Hepatocyte (in vitro differentiated cells): Measurements from ENCODE around the gene MEG3. TPM values are rescaled to one million over a fixed set of nuclear protein-coding genes. Genes with fewer than 3 reads are reported as not detected.

Experiments used
- DNase-seq: peaks from one replicate; pipeline ENCODE4 v3.0.0-alpha.2; 2016; ENCODE audit warnings: low spot score
- H2AFZ ChIP-seq: fragments of 200-600 bp; sonication (generic); 2 replicates; pipeline ENCODE4 v1.6.0; 2016; ENCODE audit warnings: antibody characterized with exemption, mild to moderate bottlenecking
- H3K27ac ChIP-seq: fragments of 200-600 bp; sonication (generic); 2 replicates; pipeline ENCODE4 v1.5.1; 2016; ENCODE audit warnings: mild to moderate bottlenecking
- H3K27me3 ChIP-seq: fragments of 200-600 bp; sonication (generic); 2 replicates; pipeline ENCODE4 v1.6.1; 2016
- H3K36me3 ChIP-seq: fragments of 200-600 bp; sonication (generic); replicated peaks from 2 replicates; pipeline ENCODE4 v1.5.1; 2016; ENCODE audit warnings: low read depth; ENCODE audit not compliant: insufficient read depth
- H3K4me1 ChIP-seq: fragments of 200-600 bp; sonication (generic); 2 replicates; pipeline ENCODE4 v1.5.1; 2016; ENCODE audit warnings: mild to moderate bottlenecking, moderate library complexity; ENCODE audit not compliant: insufficient read depth
- H3K4me2 ChIP-seq: fragments of 200-600 bp; sonication (generic); 2 replicates; pipeline ENCODE4 v1.6.0; 2016
- H3K4me3 ChIP-seq: fragments of 200-600 bp; sonication (generic); 2 replicates; pipeline ENCODE4 v1.5.1; 2016; ENCODE audit warnings: mild to moderate bottlenecking
- H3K79me2 ChIP-seq: fragments of 200-600 bp; sonication (generic); 2 replicates; pipeline ENCODE4 v1.6.0; 2017; ENCODE audit warnings: mild to moderate bottlenecking
- H3K9me2 ChIP-seq: fragments of 200-600 bp; sonication (generic); replicated peaks from 2 replicates; pipeline ENCODE4 v1.6.0; 2017; ENCODE audit warnings: mild to moderate bottlenecking; ENCODE audit not compliant: insufficient read depth
- H3K9me3 ChIP-seq: fragments of 200-600 bp; sonication (generic); 2 replicates; pipeline ENCODE4 v1.5.1; 2016; ENCODE audit warnings: low read depth, mild to moderate bottlenecking
- H4K20me1 ChIP-seq: fragments of 200-600 bp; sonication (generic); 2 replicates; pipeline ENCODE4 v1.6.0; 2016; ENCODE audit warnings: mild to moderate bottlenecking; ENCODE audit not compliant: insufficient read depth, poor library complexity, severe bottlenecking
- CTCF ChIP-seq: fragments of 200-600 bp; sonication (generic); IDR thresholded peaks from 2 replicates; pipeline ENCODE4 v1.5.1; 2016; ENCODE audit warnings: antibody characterized with exemption, mild to moderate bottlenecking; ENCODE audit not compliant: poor library complexity
- EZH2 ChIP-seq: fragments of 200-600 bp; sonication (generic); IDR thresholded peaks from 2 replicates; pipeline ENCODE4 v1.6.1; 2016; ENCODE audit warnings: antibody characterized with exemption, mild to moderate bottlenecking, borderline replicate concordance
- EZH2phosphoT487 ChIP-seq: fragments of 200-600 bp; sonication (generic); IDR thresholded peaks from one replicate; pipeline ENCODE4 v1.6.1; 2018; ENCODE audit warnings: antibody characterized with exemption, mild to moderate bottlenecking, low read depth, moderate library complexity; ENCODE audit not compliant: unreplicated experiment, severe bottlenecking
- WGBS: methylation state at CpG from one replicate; pipeline ENCODE4 v1.1.6; 2016; ENCODE audit warnings: low lambda C conversion rate; ENCODE audit errors: missing lambda C conversion rate; 5-methylcytosine and 5-hydroxymethylcytosine counted together
- polyA plus RNA-seq: library from polyadenylated mRNA; unstranded; fragments of >200 nt; fragmentation: Nextera tagmentation; extraction: Ambion mirVana; gene quantifications from 2 replicates; pipeline ENCODE4 v1.2.1, GENCODE V29; 2016
- total RNA-seq: library from RNA; depleted of rRNA; stranded (reverse); fragments of >200 nt; gene quantifications from 2 replicates; pipeline ENCODE4 v1.2.3, GENCODE V29; 2014

MEG3 gene
- total and polyA plus RNA-seq, 2 experiments from 2014 or later = not detected

GRCh38 chr14:100874411-100875091, 48.6 kb downstream of the MEG3 start:
- Histone ChIP-seq H3K4me3 (no peak overlapping the region), H3K27me3 (no peaks in the 10 kb centered on the region), H3K9me3 (no peaks in the 10 kb centered on the region), H3K36me3 (no peaks in the 10 kb centered on the region), H4K20me1 (no peaks in the 10 kb centered on the region), H3K27ac (no peak overlapping the region), H3K9me2 (no peaks in the 10 kb centered on the region), H3K4me2 (no peak overlapping the region), H2AFZ (no peak overlapping the region), H3K4me1 (no peaks in the 10 kb centered on the region), H3K79me2 (no peaks in the 10 kb centered on the region)
- TF ChIP-seq EZH2 (no peak), CTCF (no peak), EZH2phosphoT487 (no peak)
- 95% methylated on average over 20 of the region's 21 CpGs for WGBS
- no peak for DNase-seq

GRCh38 chr14:100875126-100875525, 49.2 kb downstream of the MEG3 start:
- no peak overlapping the region for H3K27ac ChIP-seq
- no peaks in the 10 kb centered on the region for H3K27me3 ChIP-seq
- no peaks in the 10 kb centered on the region for H3K9me3 ChIP-seq
- no peaks in the 10 kb centered on the region for H3K36me3 ChIP-seq
- no peak overlapping the region for H2AFZ ChIP-seq
- no peaks in the 10 kb centered on the region for H4K20me1 ChIP-seq
- H3K4me1 ChIP-seq = no peaks in the 10 kb centered on the region
- H3K4me3 ChIP-seq = no peak overlapping the region
- no peaks in the 10 kb centered on the region for H3K9me2 ChIP-seq
- 96% methylated on average over 6 of the region's 6 CpGs for WGBS
- H3K4me2 ChIP-seq = no peak overlapping the region
- DNase-seq = no peak
- no peak for TF ChIP-seq EZH2
- no peak for TF ChIP-seq CTCF
- TF ChIP-seq EZH2phosphoT487 = no peak
- H3K79me2 ChIP-seq = no peaks in the 10 kb centered on the region

- no peak overlapping the region for H3K27ac ChIP-seq
- 90% methylated on average over 16 of the region's 17 CpGs for WGBS
- H3K36me3 ChIP-seq = no peaks in the 10 kb centered on the region
- no peak for DNase-seq
- H3K79me2 ChIP-seq = no peaks in the 10 kb centered on the region
- no peak for TF ChIP-seq CTCF
- no peak for TF ChIP-seq EZH2phosphoT487
- no peak for TF ChIP-seq EZH2
- no peaks in the 10 kb centered on the region for H3K9me3 ChIP-seq
- no peaks in the 10 kb centered on the region for H3K27me3 ChIP-seq
- no peaks in the 10 kb centered on the region for H4K20me1 ChIP-seq
- no peak overlapping the region for H3K4me3 ChIP-seq
- H3K4me2 ChIP-seq = no peak overlapping the region
- H2AFZ ChIP-seq = no peak overlapping the region
- no peaks in the 10 kb centered on the region for H3K4me1 ChIP-seq
- no peaks in the 10 kb centered on the region for H3K9me2 ChIP-seq
These were observed 50.1 kb downstream of the MEG3 start for GRCh38 chr14:100875861-100876590.
